HG02798 (cell line): ENCODE measurements around the gene MED13.
A peak's percentile ranks its signal among the peaks of the same experiment; 100 is the strongest.

Experiments used
- ATAC-seq: cut with Tn5 transposase; IDR thresholded peaks from one replicate; pipeline ENCODE4 v1.9.1; 2021; ENCODE audit warnings: mild to moderate bottlenecking; ENCODE audit not compliant: unreplicated experiment, poor library complexity

Gene MED13

GRCh38 chr17:62064791-62065563 lies at the start of gene MED13:
Gene MED13 (minus strand): TSS chr17:62065278. CDS start chr17:62065205, 73 bp downstream.
- peak; percentile 37 for ATAC-seq

- ATAC-seq, result no peak
These were observed 47.2 kb upstream of the MED13 start for GRCh38 chr17:62112229-62112628.

DNA sequence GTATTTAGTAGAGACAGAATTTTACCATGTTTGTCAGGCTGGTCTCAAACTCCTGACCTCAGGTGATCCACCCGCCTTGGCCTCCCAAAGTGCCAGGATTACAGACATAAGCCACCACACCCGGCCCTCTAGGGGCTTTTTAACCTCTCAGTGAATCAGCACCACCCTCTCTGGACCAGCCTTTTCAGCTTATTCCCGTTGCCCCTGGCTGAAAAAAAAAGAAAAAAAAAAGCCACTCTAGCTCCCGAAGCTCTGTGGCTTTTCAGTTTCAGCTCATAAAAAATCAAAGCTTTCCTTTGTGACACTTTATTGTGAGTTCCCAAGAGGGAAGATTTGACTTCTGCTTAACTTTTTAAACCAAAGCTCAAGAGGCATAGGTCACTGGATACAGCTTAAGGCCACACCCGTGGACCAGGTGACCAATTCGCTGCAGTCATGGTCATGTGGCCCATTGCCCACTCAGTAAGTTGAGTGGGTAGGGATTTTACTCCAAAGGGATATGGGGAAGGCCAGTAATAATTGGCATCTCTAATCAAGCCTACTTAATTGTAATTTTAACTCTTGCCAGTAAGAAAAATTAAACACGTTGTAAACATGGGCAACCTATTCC lies 46.6 kb upstream of the MED13 start:
- no peak for ATAC-seq

- ATAC-seq, result no peak
These were observed 45.9 kb upstream of the MED13 start for GRCh38 chr17:62110923-62111484.

DNA sequence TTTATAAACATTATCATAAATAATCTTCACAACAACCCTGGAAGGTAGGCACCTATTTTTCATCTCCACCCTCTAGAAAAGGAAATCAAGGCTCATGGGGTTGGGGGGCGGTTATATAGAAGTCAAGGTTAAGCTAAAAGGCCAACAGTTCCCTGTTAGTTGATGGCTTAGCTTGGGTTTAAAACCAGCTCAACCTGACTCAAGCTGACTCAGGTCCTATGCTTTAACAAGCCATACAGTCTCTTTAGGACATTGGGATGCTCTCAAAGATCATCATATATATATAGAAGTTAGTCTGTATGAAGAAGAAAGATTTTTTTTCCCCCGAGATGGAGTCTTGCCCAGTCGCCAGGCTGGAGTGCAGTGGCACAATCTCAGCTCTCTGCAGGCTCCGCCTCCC lies 44.8 kb upstream of the MED13 start:
- no peak for ATAC-seq

GRCh38 chr17:62109378-62109902 lies 44.4 kb upstream of the MED13 start:
- ATAC-seq, result peak; percentile 97

- ATAC-seq, result no peak
These were observed 40.8 kb upstream of the MED13 start for GRCh38 chr17:62105861-62106260.

GRCh38 chr17:62105357-62105756 lies 40.3 kb upstream of the MED13 start:
- no peak for ATAC-seq

- no peak for ATAC-seq
These were observed 36.4 kb upstream of the MED13 start for GRCh38 chr17:62101515-62101914.

DNA sequence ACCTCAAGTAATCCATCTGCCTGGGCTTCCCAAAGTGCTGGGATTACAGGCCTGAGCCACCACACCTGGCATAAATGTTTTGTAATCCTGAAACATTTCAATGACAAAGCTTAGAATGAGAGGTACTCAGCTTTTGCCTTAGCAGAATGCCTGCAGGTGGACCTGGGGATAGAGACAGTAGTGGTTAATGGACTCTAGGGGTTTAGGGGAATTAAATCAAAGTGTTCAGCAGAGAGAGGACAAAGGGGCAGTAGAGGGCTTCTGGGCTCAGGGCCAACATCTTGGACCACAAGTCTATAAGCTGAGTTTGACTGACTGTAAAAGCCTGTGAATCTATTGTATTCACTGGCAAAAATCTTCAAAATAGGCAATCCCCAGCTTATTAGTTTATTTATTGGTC lies 36.0 kb upstream of the MED13 start:
- no peak for ATAC-seq

GRCh38 chr17:62100055-62100454 lies 35.0 kb upstream of the MED13 start:
- ATAC-seq, result no peak

GRCh38 chr17:62099532-62099931 lies 34.5 kb upstream of the MED13 start:
- no peak for ATAC-seq

- peak; percentile 91 for ATAC-seq
These were observed 33.6 kb upstream of the MED13 start for GRCh38 chr17:62098623-62099231.

DNA sequence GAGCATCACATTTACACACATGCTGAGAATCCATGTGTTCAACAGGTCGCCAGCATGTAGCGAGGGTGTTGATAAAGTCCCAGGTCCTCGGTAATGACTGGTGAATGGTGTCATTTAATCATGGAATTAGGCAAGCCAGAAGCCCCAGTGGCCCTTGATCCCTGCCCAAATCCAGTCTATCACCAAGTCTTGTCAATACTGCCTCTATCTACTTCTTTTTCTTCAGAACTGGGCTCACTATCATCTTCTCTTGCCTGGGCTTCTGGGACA lies 31.3 kb upstream of the MED13 start:
- ATAC-seq, result no peak

- ATAC-seq, result no peak
These were observed 29.1 kb upstream of the MED13 start for GRCh38 chr17:62094175-62094574.

- ATAC-seq, result peak; percentile 94
These were observed 28.4 kb upstream of the MED13 start for GRCh38 chr17:62093188-62094155.

GRCh38 chr17:62092784-62093183 lies 27.7 kb upstream of the MED13 start:
- ATAC-seq, result no peak

DNA sequence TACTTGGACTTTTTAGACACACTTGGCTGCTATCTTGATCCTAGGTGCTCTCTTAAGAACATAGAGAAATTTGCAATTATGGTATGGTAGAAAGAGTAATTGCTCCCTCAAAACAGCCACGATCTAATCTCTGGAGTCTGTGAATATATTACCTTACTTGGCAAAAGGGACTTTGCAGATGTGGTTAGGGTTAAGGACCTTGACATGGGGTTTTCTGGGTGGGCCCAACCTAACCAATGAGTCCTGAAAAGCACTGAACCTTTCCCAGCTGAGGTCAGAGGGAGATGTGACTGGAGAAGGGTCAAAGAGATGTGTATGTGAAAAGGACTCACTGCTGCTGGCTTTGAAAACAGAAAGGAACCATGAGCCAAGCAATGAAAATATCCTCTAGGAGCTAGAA lies 26.7 kb upstream of the MED13 start:
- ATAC-seq, result no peak

GRCh38 chr17:62090868-62091267 lies 25.8 kb upstream of the MED13 start:
- ATAC-seq, result no peak
